Superior temporal gyrus (tissue), 1 donor: Measurements from ENCODE around the gene PPP1R1C.
A peak's percentile ranks its signal among the peaks of the same experiment; 100 is the strongest.
"Not testable (repeated sequence)": the region's sequence is repeated elsewhere in the genome, so short reads cannot be mapped to it uniquely, and the experiment has no call there.

Experiments
- DNase-seq: peaks from one replicate; pipeline ENCODE4 v3.0.0-alpha.2; 2016; ENCODE audit errors: extremely low spot score

The PPP1R1C gene

GRCh38 chr2:182014284-182014683, 28.6 kb downstream of the PPP1R1C start:
- DNase-seq = no peak

DNA sequence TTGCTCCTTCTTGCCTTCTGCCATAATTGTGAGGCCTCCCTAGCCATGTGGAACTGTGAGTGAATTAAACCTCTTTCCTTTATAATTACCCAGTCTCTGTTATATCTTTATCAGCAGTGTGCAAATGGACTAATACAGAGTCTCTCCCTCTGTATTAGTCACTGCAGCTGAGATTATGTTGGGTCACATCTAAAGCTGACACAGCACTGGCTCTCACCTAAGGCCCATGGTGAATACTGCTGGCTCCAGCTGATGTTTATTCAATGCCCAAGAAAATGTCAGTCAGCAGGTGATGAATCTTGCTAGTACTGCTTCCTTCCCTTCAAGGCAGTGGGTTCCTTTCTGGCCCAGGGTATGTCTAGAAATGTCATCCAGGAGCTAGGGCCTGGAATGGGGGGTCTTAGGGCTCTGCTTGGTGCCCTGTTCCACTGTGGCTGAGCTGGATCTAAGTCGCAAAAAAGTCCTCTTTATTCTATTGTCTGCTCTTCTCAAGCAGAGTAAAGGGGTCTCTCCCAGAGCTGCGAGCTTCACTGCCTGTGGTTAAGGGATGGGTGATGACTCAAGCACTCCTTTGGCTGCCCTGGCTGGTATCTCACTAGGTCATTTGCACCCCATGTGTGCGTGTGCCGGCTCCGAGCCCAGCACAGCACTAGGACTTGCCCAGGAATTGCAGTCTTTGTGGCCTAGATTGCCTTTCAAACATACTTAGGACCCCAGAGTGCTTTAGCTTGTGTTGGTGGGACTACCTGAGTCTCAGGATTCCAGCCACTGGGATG, 29.9 kb downstream of the PPP1R1C start:
- no peak for DNase-seq

- DNase-seq = no peak
Observed at GRCh38 chr2:182018218-182018617, 32.6 kb downstream of the PPP1R1C start.

- DNase-seq = no peak
Observed at GRCh38 chr2:182019731-182020130, 34.1 kb downstream of the PPP1R1C start.

DNA sequence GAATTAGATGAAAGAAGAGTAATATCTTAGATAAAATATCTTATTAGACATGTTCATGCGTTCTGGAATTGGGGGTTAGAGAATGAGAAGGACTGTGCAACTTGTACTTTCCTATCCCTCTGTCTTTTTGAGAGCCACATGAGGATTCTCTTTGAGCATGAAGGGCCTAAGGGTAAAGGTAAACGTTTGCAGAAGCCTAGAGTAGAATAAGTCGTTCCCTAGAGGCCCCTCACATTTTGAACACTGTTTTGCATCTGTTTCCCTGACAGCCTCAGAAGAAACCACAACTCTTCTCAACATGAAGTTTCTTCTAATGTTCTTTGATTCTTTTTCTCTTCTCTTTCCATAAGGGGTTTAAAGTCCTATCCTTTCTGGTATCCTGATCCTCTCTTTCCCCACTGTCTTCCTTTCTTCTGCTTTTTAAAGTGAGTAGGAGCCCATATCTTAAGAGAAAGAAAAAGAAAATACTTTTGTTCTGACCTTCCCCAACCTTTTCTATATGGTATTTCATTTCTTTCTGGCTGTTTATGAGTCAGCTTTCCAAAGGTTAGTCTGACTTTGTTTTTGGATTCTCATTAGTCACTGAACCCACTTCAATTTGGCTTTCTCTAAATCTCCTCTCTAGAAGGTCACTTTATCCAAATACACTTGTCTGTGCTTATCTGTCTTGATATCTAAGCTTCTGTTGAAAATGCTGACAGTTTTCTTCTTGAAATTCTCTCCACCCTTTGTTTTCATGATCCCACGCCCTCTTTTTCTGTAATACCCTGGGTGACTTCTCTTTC, 34.8 kb downstream of the PPP1R1C start:
- DNase-seq = no peak

DNA sequence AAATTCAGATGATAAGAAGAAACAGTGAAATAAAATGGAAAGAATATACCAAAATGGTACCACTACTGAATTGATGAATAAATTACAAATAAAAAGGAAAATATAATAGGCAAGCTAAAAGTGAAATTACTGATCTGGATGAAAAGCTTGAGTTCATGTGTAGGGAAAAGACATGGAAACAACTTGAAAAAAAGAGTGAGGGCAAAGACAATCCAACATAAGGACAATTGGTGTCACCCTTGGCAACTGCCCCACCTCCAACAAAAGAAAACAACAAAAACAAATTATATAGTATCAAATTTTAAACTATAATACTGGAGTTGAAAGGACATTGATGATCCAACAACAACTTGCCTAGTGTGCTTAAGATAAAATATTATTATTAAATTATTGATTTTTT, 37.6 kb downstream of the PPP1R1C start:
- no peak for DNase-seq

DNA sequence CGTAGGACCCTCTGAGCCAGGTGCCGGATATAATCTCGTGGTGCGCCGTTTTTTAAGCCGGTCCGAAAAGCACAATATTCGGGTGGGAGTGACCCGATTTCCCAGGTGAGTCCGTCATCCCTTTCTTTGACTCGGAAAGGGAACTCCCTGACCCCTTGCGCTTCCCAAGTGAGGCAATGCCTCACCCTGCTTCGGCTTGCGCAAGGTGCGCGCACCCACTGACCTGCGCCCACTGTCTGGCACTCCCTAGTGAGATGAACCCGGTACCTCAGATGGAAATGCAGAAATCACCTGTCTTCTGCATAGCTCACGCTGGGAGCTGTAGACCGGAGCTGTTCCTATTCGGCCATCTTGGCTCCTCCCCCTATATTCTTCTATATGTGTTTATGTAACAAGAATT, 45.2 kb downstream of the PPP1R1C start:
- not testable (repeated sequence) for DNase-seq

- no peak for DNase-seq
Observed at GRCh38 chr2:182031956-182032355, 46.3 kb downstream of the PPP1R1C start.

DNA sequence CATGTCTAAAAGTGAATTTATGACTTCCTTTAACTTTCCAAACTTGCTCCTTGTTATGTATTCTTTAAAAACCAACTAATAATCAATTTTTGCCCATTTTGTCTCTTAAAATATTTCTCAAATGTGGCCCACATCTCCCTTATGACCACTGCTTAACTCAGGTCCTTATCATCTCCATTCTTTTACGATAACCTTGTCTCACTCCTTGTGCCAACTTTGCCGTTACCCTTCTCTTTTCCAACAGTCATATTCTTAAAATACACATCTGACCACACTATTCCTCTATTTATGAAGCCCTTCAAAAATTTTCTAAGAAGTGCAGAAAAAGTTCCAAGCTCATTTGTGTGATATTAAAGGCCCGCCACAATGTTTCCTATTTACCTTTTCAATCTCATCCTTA, 47.8 kb downstream of the PPP1R1C start:
- DNase-seq = no peak

DNA sequence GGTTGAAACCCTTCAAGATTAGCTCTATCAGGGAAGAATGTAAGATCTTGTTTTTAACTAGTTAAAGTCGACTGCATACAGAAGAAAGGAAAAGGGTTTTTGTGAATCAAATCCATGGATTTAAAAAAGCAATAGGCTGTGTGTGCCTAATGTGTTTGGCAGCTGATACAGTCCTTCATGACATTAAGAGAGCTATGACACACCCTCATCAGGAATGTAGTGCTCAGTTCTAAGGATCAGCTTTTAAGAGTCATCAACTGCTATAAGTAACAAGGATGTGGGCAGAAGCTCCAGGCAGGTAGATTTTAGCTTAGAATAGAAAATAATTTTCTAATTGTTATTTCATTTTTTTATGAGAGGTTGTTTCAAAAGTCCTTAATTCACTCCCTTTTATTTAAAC, 52.9 kb downstream of the PPP1R1C start:
- DNase-seq = no peak

DNA sequence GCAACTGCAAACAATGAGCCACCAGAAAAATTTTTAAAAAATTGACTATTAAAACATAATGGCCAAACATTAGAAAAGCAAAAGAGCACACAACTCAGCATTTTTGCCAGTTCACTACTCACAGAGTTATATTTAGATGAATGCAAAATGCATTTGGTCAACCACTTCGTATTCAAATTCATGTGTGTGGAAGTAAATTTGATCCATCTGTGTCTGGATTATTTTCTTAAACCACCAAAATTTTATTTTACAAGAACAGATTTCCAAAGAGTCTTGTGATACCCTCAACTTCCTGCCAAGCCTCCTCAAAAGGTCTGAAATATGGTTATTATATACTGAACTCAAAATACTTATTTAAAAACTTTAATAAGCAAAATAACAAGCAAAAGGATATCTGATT, 57.4 kb downstream of the PPP1R1C start:
- no peak for DNase-seq

GRCh38 chr2:182043861-182044260, 58.2 kb downstream of the PPP1R1C start:
- DNase-seq = no peak

DNA sequence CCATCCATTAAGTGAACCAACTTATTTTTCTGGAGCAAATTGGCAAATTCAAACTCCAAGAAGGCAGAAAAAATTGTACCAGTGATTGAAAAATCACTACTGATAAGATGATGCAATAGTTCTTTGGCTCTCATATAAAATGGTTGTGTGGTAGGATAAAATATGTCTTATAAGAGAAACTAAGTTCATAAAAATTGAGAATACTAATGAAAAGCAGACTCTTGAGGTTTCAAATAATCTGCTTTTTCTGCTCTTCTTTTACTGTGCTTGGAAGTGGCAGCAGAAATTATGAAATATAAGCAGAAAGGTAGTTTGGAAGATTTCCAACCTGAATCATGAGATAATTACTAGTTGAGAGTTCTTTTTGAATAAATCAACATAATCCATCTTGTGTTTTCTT, 61.9 kb downstream of the PPP1R1C start:
- no peak for DNase-seq

DNA sequence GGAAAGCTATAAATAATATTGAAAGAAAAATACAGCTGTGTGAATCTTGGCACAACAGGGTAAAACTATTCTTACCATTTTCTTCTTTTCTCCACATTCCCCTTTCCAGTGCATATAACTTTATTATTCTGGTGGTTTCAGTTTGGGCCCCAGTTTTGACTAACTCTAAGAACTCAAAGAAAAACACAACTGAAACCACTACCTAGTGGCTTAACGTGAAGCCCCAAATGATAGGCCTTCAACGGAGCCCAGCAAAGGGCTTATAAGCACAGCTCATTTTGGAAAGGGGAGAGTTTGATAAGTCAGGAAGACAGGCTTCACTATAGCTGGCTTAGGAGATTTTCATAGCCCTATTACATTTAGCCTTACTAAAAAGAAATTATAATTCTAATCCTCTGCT, 62.4 kb downstream of the PPP1R1C start:
- no peak for DNase-seq

- DNase-seq = no peak
Observed at GRCh38 chr2:182048621-182049020, 63.0 kb downstream of the PPP1R1C start.

DNA sequence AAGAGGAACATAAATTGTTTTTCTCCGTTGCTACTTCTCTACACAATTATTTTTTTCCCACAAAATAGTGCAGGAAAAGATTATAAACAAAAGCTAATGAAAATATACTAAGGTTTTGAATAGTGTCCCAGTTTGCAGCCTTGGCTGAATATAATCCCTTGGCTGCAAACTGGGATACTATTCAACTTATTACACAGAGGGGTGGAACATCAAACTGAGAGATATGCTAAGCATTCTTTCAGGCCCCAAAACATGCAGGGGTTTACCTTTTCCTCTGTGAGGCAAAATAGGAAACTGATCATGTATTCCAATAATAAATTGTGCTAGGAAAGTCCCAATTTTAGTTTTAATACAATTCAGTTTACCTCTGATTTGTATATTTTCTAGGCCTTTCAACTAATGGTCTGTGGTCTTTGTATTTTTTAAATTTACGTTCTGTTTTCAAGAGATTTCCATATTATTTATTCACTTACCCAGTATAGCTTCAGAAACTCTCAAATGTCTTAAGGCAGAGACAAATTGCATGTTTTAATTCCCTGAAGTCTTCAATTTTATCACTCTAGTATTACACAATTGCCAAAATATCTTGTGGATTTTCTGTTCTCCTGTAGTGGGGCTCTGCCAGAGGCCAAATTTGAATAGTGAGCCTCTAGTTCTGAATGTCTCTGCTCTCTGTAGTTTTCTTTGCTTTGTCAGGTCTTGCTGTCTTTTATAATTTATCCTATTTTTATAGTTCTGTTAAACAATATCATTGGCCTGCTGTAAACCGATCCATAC, 63.9 kb downstream of the PPP1R1C start:
- no peak for DNase-seq

DNA sequence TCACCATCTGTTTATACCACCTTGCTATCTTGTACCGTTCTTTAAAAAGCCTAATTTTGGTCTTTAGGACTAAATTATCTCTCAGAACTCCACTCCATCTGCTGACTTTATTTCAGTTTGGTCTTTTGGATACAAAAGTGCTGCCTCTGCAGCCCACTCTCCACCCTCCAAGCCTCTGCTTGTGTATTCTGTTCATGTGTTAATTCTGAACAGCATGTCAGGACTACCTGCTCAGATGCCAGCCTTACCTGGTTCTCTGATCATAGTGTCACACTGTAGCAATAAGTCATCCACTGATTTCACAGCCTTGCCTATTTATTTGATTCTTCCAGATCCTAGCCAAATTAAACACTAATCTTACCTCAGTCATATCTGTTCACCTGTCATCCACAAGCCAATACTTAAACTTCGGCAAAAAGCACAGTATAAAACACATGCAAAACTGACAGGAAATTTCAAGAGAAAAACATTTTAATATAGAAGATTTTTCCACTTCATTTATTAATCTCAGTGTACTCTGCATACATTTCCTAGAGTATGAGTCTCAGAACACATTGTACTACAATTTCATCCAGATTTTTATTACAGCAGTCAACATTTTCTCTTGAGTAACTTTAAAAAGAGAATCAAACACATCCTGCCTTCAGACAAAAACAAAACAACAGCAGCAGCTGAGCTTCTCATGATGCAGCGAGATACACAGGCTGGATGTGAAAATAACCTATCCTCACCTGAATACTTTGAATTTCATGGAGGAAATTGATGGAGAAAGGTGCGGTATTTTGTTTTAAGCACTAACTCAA, 64.9 kb downstream of the PPP1R1C start:
- DNase-seq = peak; percentile 21

GRCh38 chr2:182055993-182056392, 70.3 kb downstream of the PPP1R1C start:
- DNase-seq = no peak

DNA sequence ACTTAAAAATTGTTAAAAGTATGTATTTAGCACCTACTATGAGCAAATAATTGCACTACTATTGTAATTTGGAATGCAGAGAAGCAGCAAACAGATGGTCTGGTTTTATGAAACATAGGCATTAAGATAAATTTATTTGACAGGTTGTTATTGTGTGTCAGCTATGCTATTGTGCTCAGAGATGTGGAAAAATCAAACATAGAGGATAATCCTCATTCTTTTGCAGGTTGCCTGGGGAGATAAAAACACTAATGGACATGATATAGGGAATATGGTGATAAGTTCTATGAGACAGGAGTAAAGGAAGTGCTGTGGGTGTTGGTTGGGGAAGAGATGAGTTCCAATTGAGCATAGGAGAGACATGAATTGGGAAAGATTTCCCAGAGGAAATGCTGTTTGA, 71.3 kb downstream of the PPP1R1C start:
- no peak for DNase-seq

DNA sequence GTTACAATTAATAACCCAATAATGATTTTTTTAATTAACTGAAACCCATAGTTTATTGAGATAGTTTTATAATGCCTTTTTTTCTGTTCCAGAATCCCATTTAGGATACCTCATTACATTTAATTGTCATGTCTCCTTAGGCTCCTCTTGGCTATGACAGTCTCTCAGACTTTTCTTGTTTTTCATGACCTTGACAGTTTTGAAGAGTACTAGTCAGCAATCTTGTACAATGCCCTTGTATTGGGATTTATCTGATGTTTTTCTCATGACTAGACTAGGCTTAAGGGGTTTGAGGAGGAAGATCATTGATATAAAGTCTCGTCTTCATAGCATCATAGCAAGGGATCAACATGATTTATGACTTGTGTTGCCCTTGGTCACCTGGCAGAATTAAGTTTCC, 72.4 kb downstream of the PPP1R1C start:
- DNase-seq = no peak

DNA sequence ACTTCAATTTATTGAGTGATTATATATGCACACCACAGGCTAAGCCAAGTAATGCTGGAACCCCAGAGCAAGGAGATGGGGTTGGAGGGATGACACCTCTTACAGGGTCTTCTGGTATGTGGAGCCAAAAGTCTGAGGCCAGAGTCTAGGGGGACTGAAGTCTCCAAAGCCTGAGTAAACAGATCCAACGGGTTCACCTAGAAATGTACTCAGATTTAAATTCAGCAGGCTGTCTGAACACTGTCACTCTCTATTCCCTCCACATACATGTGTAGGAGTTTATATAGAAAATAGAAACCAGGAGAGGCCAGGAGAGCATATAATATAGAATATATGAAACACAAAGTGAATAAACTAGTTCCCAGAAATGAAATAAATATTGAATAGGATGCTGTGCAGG, 76.1 kb downstream of the PPP1R1C start:
- DNase-seq = no peak
